ENCODE data around the gene SCN1B. TPM values are rescaled to one million over a fixed set of nuclear protein-coding genes. Genes with fewer than 3 reads are reported as not detected.

SCN1B gene
- total RNA-seq, 2 experiments from 2014 or later: 1.4 to 2.3 TPM

- no peaks in the 10 kb centered on the region for H3K27me3 ChIP-seq (ENCODE audit: control insufficient read depth in 1 of 2, insufficient read depth in 2 of 2, low read length in 2 of 2)
- no peaks in the 10 kb centered on the region for H3K36me3 ChIP-seq (ENCODE audit: insufficient read depth, low read length)
- Mint-ChIP-seq H3K27ac (no peak overlapping the region), H3K27me3 (peaks cover 5% of the 10 kb centered on the region), H3K4me3 (no peak overlapping the region), H3K36me3 (ENCODE audit: low read depth) (no peaks in the 10 kb centered on the region), H3K4me1 (ENCODE audit: low read depth) (no peaks in the 10 kb centered on the region), H3K9me3 (no peaks in the 10 kb centered on the region)
- H3K4me1 ChIP-seq (ENCODE audit: insufficient read depth, low read length): peaks cover 5% of the 10 kb centered on the region
- no peak overlapping the region for H3K4me3 ChIP-seq (ENCODE audit: low read length)
- CTCF ChIA-PET: no interaction called here
- H3K27ac ChIP-seq (ENCODE audit: low read depth in 1 of 2, low read length in 2 of 2): no peak overlapping the region
- POLR2A ChIA-PET: no interaction called here
- DNase-seq: no peak
- peaks cover 0 to 3% of the 10 kb centered on the region in 2 experiments for H3K9me3 ChIP-seq (ENCODE audit: control insufficient read depth in 1 of 2, insufficient read depth in 1 of 2, low read length in 2 of 2)
- intact Hi-C loops (cut with DNase I, micrococcal nuclease): no loop called here
- TF ChIP-seq CTCF (IDR thresholded peaks at IDR 0.05): no peak
- no peak for ATAC-seq (ENCODE audit: poor library complexity)
Measured at GRCh38 chr19:35080613-35081170, 50.4 kb downstream of the SCN1B start.

DNA sequence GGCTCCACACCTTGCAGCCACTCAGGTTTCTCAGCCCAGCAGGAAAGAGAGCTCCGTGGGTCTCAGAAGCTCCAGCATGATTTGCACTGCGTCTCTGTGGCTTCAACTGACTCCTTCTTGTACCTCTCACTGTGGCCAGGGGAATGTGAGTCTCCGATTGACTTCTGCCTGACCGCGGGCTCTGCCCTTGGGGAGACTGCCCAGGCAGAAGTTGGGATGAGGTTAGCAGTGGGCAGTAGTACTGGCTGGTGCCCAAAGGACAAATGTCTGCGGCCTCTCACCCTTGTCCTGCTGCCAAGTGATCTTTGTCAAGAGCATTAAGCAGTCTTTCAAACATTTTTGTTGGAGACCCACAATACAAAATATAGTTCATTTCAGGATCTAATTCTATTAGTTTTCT lies 50.9 kb downstream of the SCN1B start:
- CTCF ChIA-PET: no interaction called here
- H3K36me3 Mint-ChIP-seq (ENCODE audit: low read depth): no peaks in the 10 kb centered on the region
- no peak overlapping the region for H3K27ac Mint-ChIP-seq

DNA sequence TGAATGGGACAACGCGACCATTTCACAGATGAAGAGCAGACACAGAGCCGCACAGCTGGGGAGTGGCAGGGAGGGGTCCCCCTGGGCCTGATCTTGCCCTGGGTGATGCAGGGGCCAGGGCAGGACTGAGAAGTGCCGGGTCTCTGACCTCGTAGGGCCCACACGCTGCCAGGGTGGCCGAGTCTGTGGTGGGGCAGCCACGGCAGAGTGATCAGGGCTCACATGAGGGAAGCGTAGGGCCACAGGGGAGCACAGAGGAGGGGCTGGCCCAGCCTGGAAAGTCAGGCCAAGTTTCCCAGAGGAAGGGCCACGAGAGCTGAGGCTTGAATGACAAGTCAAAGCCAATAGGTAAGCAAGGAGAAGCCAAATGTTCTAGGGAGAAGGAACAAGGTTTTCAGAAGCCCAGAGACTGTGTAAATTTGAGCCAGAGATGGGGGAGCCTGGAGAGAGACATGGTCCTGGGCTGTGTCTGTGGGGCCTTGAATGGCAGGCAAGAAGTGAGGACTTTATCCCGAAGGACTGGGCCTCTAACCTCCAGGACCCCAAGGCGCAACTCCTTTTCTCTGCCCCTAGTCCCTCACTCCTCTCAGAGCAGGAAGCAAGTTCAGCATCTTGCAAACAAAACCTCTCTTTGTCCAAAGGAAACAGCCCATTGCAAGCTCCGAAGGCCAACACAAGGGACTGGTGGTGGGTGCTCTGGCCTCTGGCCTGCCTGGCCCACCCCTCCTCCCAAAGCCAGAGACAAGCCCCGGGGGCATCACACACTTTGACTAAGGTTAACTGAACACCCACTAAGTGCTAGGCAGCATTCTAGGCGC lies 53.6 kb downstream of the SCN1B start:
- ATAC-seq (ENCODE audit: poor library complexity) (no peak), DNase-seq (no peak)
- POLR2A ChIA-PET: no interaction called here
- Mint-ChIP-seq H3K27me3 (no peaks in the 10 kb centered on the region), H3K4me3 (no peak overlapping the region), H3K9me3 (no peaks in the 10 kb centered on the region), H3K27ac (no peak overlapping the region), H3K4me1 (ENCODE audit: low read depth) (no peaks in the 10 kb centered on the region), H3K36me3 (ENCODE audit: low read depth) (no peaks in the 10 kb centered on the region)
- CTCF ChIA-PET: no interaction called here
- TF ChIP-seq CTCF (IDR thresholded peaks at IDR 0.05): no peak
- intact Hi-C loops (cut with DNase I, micrococcal nuclease): no loop called here
- H3K27me3 ChIP-seq (ENCODE audit: control insufficient read depth in 1 of 2, insufficient read depth in 2 of 2, low read length in 2 of 2): no peaks in the 10 kb centered on the region
- H3K4me1 ChIP-seq (ENCODE audit: insufficient read depth, low read length): peaks cover 8% of the 10 kb centered on the region
- H3K36me3 ChIP-seq (ENCODE audit: insufficient read depth, low read length): no peaks in the 10 kb centered on the region
- H3K27ac ChIP-seq (ENCODE audit: low read depth in 1 of 2, low read length in 2 of 2): no peak overlapping the region
- H3K4me3 ChIP-seq (ENCODE audit: low read length): no peak overlapping the region
- no peaks in the 10 kb centered on the region for H3K9me3 ChIP-seq (ENCODE audit: control insufficient read depth in 1 of 2, insufficient read depth in 1 of 2, low read length in 2 of 2)

More for the DNA sequence above, 50.9 kb downstream of the SCN1B start:
- no peaks in the 10 kb centered on the region for H3K9me3 ChIP-seq (ENCODE audit: control insufficient read depth in 1 of 2, insufficient read depth in 1 of 2, low read length in 2 of 2)
- no peak overlapping the region for H3K27ac ChIP-seq (ENCODE audit: low read depth in 1 of 2, low read length in 2 of 2)
- DNase-seq (no peak), ATAC-seq (ENCODE audit: poor library complexity) (no peak)
- H3K4me1 Mint-ChIP-seq (ENCODE audit: low read depth): no peaks in the 10 kb centered on the region
- H3K4me3 ChIP-seq (ENCODE audit: low read length): no peak overlapping the region
- no peak overlapping the region for H3K4me3 Mint-ChIP-seq
- intact Hi-C loops (cut with DNase I, micrococcal nuclease): no loop called here
- H3K4me1 ChIP-seq (ENCODE audit: insufficient read depth, low read length): peaks cover 5% of the 10 kb centered on the region
- POLR2A ChIA-PET: no interaction called here
- no peaks in the 10 kb centered on the region for H3K27me3 ChIP-seq (ENCODE audit: control insufficient read depth in 1 of 2, insufficient read depth in 2 of 2, low read length in 2 of 2)
- no peak for TF ChIP-seq CTCF (IDR thresholded peaks at IDR 0.05)
- H3K36me3 ChIP-seq (ENCODE audit: insufficient read depth, low read length): no peaks in the 10 kb centered on the region
- no peaks in the 10 kb centered on the region for H3K9me3 Mint-ChIP-seq
- peaks cover 5% of the 10 kb centered on the region for H3K27me3 Mint-ChIP-seq
